ENCODE measurements around the gene GPS2. TPM values are rescaled to one million over a fixed set of nuclear protein-coding genes. Genes with fewer than 3 reads are reported as not detected.

The GPS2 gene
- total and polyA plus RNA-seq, 2 donors (not counting 1 experiment from before 2014, with no cell fraction given): 137 to 225 TPM

GRCh38 chr17:7292194-7292593 lies 23.0 kb downstream of the GPS2 start:
- Mint-ChIP-seq H3K4me3 (no peak overlapping the region), H3K27ac (no peak overlapping the region), H3K4me1 (peaks cover 22% of the 10 kb centered on the region), H3K27me3 (peaks cover 45% of the 10 kb centered on the region), H3K9me3 (ENCODE audit: insufficient read depth) (no peaks in the 10 kb centered on the region)
- POLR2A ChIA-PET: no interaction called here
- peaks cover 0 to 7% (median 0%) of the 10 kb centered on the region in 3 donors for H3K9me3 ChIP-seq (ENCODE audit: control extremely low read depth in 1 of 3, control insufficient read depth in 2 of 3, insufficient read depth in 1 of 3, low read length in 2 of 3)
- H3K4me1 ChIP-seq (ENCODE audit: control insufficient read depth in 2 of 2, insufficient read depth in 2 of 2, low read length in 2 of 2): peaks cover 28 to 30% of the 10 kb centered on the region in 2 donors
- CTCF ChIA-PET: no interaction called here
- 100% methylated on average over 1 of the region's 2 CpGs for WGBS (ENCODE audit: insufficient coverage)
- no peak overlapping the region for H2AFZ ChIP-seq (ENCODE audit: insufficient read depth, low read depth, low read length, poor library complexity, severe bottlenecking)
- TF ChIP-seq CTCF (IDR thresholded peaks at IDR 0.05) (no peak), EZH2 (IDR thresholded peaks at IDR 0.05; ENCODE audit: borderline replicate concordance, insufficient read depth, low read depth, low read length, poor library complexity, severe bottlenecking) (no peak)
- DNase-seq: no peak
- no peaks in the 10 kb centered on the region for H4K20me1 ChIP-seq (ENCODE audit: control insufficient read depth, insufficient read depth, low read length, poor library complexity, severe bottlenecking)
- no peak for ATAC-seq (ENCODE audit: low read depth)
- intact Hi-C loops (cut with micrococcal nuclease): loop anchor here (10.0 kb wide), 1 partner anchor 157 kb away; no protein-coding TSS in a partner anchor
- no peaks in the 10 kb centered on the region for H3K79me2 ChIP-seq (ENCODE audit: control insufficient read depth, insufficient read depth, low read length)
- peaks cover 0 to 57% (median 15%) of the 10 kb centered on the region in 4 experiments for H3K27me3 ChIP-seq (replicated peaks in 1 of 4; ENCODE audit: control extremely low read depth in 1 of 4, control insufficient read depth in 3 of 4, insufficient read depth in 4 of 4, low read length in 3 of 4)
- no peaks in the 10 kb centered on the region for H3K36me3 ChIP-seq (replicated peaks in 1 of 2; ENCODE audit: control extremely low read depth in 1 of 2, control insufficient read depth in 1 of 2, extremely low read depth in 1 of 2, insufficient read depth in 2 of 2, low read length in 1 of 2)
- H3K9ac ChIP-seq (ENCODE audit: low read length): no peak overlapping the region
- no peak overlapping the region for H3K4me2 ChIP-seq (replicated peaks; ENCODE audit: low read depth, low read length, poor library complexity, severe bottlenecking)
- no peak overlapping the region for H3K27ac ChIP-seq (ENCODE audit: low read length in 2 of 2)
- no peak overlapping the region for H3K4me3 ChIP-seq (ENCODE audit: control extremely low read depth in 1 of 5, extremely low read depth in 1 of 5, insufficient read depth in 1 of 5, low read depth in 2 of 5, low read length in 4 of 5)

GRCh38 chr17:7290685-7291084 lies 24.5 kb downstream of the GPS2 start:
- Histone ChIP-seq H3K9me3 (ENCODE audit: control extremely low read depth in 1 of 3, control insufficient read depth in 2 of 3, insufficient read depth in 1 of 3, low read length in 2 of 3) (peaks cover 0 to 7% (median 0%) of the 10 kb centered on the region in 3 donors), H3K36me3 (replicated peaks in 1 of 2; ENCODE audit: control extremely low read depth in 1 of 2, control insufficient read depth in 1 of 2, extremely low read depth in 1 of 2, insufficient read depth in 2 of 2, low read length in 1 of 2) (no peaks in the 10 kb centered on the region), H3K27me3 (replicated peaks in 1 of 4; ENCODE audit: control extremely low read depth in 1 of 4, control insufficient read depth in 3 of 4, insufficient read depth in 4 of 4, low read length in 3 of 4) (peaks cover 0 to 48% (median 10%) of the 10 kb centered on the region in 4 experiments), H4K20me1 (ENCODE audit: control insufficient read depth, insufficient read depth, low read length, poor library complexity, severe bottlenecking) (no peaks in the 10 kb centered on the region), H3K9ac (ENCODE audit: low read length) (no peak overlapping the region), H3K4me3 (ENCODE audit: control extremely low read depth in 1 of 5, extremely low read depth in 1 of 5, insufficient read depth in 1 of 5, low read depth in 2 of 5, low read length in 4 of 5) (no peak overlapping the region), H3K27ac (ENCODE audit: low read length in 2 of 2) (no peak overlapping the region), H3K79me2 (ENCODE audit: control insufficient read depth, insufficient read depth, low read length) (no peaks in the 10 kb centered on the region), H3K4me1 (ENCODE audit: control insufficient read depth in 2 of 2, insufficient read depth in 2 of 2, low read length in 2 of 2) (peaks cover 18 to 19% of the 10 kb centered on the region in 2 donors), H3K4me2 (replicated peaks; ENCODE audit: low read depth, low read length, poor library complexity, severe bottlenecking) (no peak overlapping the region), H2AFZ (ENCODE audit: insufficient read depth, low read depth, low read length, poor library complexity, severe bottlenecking) (no peak overlapping the region)
- Mint-ChIP-seq H3K27ac (no peak overlapping the region), H3K4me1 (peaks cover 13% of the 10 kb centered on the region), H3K27me3 (peaks cover 46% of the 10 kb centered on the region), H3K4me3 (no peak overlapping the region), H3K9me3 (ENCODE audit: insufficient read depth) (no peaks in the 10 kb centered on the region)
- WGBS (ENCODE audit: insufficient coverage): 86% methylated on average over 10 of the region's 11 CpGs
- TF ChIP-seq CTCF (IDR thresholded peaks at IDR 0.05): no peak
- no peak for TF ChIP-seq EZH2 (IDR thresholded peaks at IDR 0.05; ENCODE audit: borderline replicate concordance, insufficient read depth, low read depth, low read length, poor library complexity, severe bottlenecking)
- intact Hi-C loops (cut with micrococcal nuclease): loop anchor here (10.0 kb wide), 1 partner anchor 156 kb away; no protein-coding TSS in a partner anchor
- CTCF ChIA-PET: interaction anchor here (1.1 to 1.9 kb wide), 2 partner anchors 9 to 70 kb away, joined by 3 to 7 read pairs; partner anchors contain the start of gene SLC2A4
- no peak for ATAC-seq (ENCODE audit: low read depth)
- POLR2A ChIA-PET: no interaction called here
- no peak for DNase-seq
